Hepatocyte (in vitro differentiated cells): ENCODE measurements around the gene NENF.

Source experiments
- CTCF ChIP-seq: fragments of 200-600 bp; sonication (generic); IDR thresholded peaks from 2 replicates; pipeline ENCODE4 v1.5.1; 2016; ENCODE audit warnings: antibody characterized with exemption, mild to moderate bottlenecking; ENCODE audit not compliant: poor library complexity
- EZH2 ChIP-seq: fragments of 200-600 bp; sonication (generic); IDR thresholded peaks from 2 replicates; pipeline ENCODE4 v1.6.1; 2016; ENCODE audit warnings: antibody characterized with exemption, mild to moderate bottlenecking, borderline replicate concordance

- TF ChIP-seq CTCF (no peak), EZH2 (no peak)
Measured at GRCh38 chr1:212487774-212488435, 55.2 kb downstream of the NENF start.
